GM06990 (cell line): ENCODE data around the gene GNB3.

Experiments used
- DNase-seq: peaks from one replicate; pipeline ENCODE4 v3.0.0-alpha.2; 2011; ENCODE audit not compliant: insufficient read length; ENCODE audit errors: extremely low read depth
- H3K27me3 ChIP-seq: replicated peaks from 2 replicates; pipeline ENCODE4 v1.6.0; 2011; ENCODE audit warnings: low read length; ENCODE audit not compliant: control insufficient read depth, insufficient read depth
- H3K36me3 ChIP-seq: 2 replicates; pipeline ENCODE4 v1.5.1; 2011; ENCODE audit warnings: low read length; ENCODE audit not compliant: control insufficient read depth, insufficient read depth
- H3K4me3 ChIP-seq: replicated peaks from 2 replicates; pipeline ENCODE4 v1.5.1; 2011; ENCODE audit warnings: low read depth, mild to moderate bottlenecking, control low read depth, low read length
- TF ChIP-seq, protein P1 (sequence below): IDR thresholded peaks from 2 replicates; pipeline ENCODE4 v1.5.1; 2011; ENCODE audit warnings: low read length, control low read depth, mild to moderate bottlenecking, inconsistent platforms; ENCODE audit not compliant: insufficient read depth, poor library complexity, severe bottlenecking

The GNB3 gene

DNA sequence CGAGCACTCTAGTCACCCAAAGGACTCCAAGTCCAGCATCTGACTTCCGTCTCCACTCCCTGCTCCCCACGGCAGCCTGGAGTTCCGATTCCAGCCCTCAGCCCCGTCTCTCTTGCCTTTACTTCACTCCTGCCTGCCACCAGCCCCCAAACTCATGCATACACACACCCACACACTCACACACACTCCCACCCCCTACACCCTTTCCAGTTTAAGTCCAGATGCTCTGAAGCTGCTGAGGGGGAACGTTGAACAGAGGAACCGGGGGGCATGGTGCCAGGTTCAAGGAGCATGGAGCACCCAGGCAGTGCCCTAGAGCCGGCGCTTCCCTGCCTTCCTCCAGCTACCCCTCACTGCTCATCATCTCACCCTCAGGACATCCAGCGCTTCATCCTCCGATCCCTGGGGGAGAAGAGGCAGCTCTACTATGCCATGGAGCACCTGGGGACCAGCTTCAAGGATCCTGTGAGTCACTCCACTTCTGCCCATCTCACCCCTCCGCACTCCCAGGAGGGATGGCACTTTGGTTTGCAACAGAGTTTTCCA lies 9.2 kb upstream of the GNB3 start:
- TF ChIP-seq, protein P1, sequence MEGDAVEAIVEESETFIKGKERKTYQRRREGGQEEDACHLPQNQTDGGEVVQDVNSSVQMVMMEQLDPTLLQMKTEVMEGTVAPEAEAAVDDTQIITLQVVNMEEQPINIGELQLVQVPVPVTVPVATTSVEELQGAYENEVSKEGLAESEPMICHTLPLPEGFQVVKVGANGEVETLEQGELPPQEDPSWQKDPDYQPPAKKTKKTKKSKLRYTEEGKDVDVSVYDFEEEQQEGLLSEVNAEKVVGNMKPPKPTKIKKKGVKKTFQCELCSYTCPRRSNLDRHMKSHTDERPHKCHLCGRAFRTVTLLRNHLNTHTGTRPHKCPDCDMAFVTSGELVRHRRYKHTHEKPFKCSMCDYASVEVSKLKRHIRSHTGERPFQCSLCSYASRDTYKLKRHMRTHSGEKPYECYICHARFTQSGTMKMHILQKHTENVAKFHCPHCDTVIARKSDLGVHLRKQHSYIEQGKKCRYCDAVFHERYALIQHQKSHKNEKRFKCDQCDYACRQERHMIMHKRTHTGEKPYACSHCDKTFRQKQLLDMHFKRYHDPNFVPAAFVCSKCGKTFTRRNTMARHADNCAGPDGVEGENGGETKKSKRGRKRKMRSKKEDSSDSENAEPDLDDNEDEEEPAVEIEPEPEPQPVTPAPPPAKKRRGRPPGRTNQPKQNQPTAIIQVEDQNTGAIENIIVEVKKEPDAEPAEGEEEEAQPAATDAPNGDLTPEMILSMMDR: no peak
- no peak for DNase-seq
- Histone ChIP-seq H3K4me3 (no peak overlapping the region), H3K36me3 (no peaks in the 10 kb centered on the region), H3K27me3 (peaks cover 3% of the 10 kb centered on the region)

DNA sequence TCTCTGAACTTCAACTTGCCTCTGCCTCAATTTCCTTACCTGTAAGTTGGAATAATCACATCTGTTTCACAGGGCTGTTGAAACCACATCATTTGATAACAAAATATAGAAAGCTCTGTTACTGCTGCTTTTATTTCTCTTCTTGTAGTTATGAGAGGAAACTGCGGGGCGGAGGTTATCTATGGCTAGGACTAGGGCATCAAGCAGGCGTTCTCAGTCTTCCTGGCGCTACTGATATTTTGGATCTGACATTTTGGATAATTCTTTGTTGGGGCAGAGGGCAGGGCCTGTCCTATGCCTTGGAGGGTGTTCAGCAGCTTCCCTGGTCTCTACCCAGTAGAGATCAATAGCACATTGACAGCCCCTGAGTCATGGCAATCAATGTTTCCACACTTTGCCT lies 8.6 kb upstream of the GNB3 start:
- no peak for DNase-seq
- TF ChIP-seq, protein P1: no peak
- H3K4me3 ChIP-seq: no peak overlapping the region
- no peaks in the 10 kb centered on the region for H3K36me3 ChIP-seq
- H3K27me3 ChIP-seq: peaks cover 3% of the 10 kb centered on the region

DNA sequence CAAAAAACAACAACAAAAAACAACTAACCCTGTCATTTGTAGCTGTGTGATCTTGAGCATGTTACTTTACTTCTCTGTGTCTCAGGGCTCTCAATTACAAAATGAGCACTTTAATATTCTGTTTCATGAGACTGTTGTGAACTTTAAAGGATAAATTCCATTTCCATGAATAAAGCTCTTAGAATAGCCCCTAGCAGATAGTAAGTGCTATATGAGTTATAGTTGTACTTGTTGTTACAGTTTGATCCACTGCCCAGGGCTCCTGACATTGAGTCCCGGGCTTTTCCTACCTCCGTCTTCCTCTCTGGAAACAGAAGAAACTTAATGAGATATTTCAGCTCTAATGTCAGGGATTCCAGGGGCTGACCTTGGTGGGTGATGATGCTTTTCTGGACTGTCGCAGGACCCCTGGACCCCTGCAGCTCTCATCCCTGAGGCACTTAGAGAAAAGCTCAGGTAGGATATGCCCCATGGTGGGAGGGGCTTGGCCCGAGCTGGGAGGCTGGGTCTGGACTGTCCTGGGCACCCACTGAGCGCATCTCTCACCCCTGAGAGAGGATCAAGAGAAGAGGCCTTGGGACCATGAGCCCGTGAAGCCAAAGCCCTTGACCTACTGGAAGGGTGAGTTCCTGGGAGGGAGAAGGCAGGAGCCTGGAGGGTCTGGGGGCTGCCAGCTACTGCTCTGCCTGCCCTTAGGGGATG lies 7.4 kb upstream of the GNB3 start:
- peaks cover 3% of the 10 kb centered on the region for H3K27me3 ChIP-seq
- H3K4me3 ChIP-seq: no peak overlapping the region
- TF ChIP-seq, protein P1: no peak
- no peak for DNase-seq
- no peaks in the 10 kb centered on the region for H3K36me3 ChIP-seq

DNA sequence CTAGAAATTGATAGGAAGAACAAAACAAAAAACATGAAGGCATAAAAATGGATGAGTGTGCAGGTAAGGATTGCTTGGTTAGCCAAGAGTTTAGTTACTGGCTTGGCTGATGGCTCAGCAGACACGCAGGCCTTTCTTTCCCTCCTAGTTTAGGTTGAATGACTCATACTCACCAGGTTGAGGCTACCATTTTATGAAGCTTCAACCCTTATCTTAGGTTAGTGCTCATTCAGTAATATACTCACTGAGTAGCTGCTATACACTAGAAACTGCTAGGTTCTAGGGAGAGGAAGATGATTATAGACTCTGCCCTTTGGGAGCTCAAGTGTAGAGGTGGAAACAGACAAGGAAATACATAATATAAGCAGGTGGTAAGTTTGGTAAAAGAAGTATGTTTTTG lies 6.5 kb upstream of the GNB3 start:
- no peak for DNase-seq
- Histone ChIP-seq H3K27me3 (peaks cover 3% of the 10 kb centered on the region), H3K36me3 (no peaks in the 10 kb centered on the region), H3K4me3 (no peak overlapping the region)
- TF ChIP-seq, protein P1: no peak

DNA sequence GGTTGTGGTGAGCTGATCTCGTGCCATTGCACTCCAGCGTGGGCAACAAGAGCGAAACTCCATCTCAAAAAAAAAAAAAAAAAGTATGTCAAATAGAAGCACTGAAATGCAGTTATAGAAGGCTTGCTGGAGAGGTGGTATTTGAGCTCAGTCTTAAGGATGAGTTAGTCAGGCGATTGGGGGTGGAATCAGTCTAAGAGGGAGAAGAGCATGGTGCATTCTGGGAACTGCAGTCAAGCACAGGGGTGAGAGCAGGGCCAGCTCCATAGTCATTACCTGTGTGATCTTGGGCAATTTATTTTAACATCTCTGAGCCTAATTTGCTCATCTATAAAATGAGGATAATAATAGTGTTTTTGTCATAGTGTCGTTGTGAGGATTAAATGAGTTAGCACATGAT lies 5.9 kb upstream of the GNB3 start:
- Histone ChIP-seq H3K36me3 (no peaks in the 10 kb centered on the region), H3K4me3 (no peak overlapping the region), H3K27me3 (peaks cover 3% of the 10 kb centered on the region)
- TF ChIP-seq, protein P1: no peak
- DNase-seq: no peak
